IMR-90 (cell line): ENCODE data around the gene CRNN.

ENCODE experiments used
- BHLHE40 ChIP-seq: fragments of 150-350 bp; IDR thresholded peaks from 2 replicates; pipeline ENCODE4 v1.6.1; 2016; ENCODE audit warnings: mild to moderate bottlenecking, low read depth, low read length
- CEBPB ChIP-seq: IDR thresholded peaks from 2 replicates; pipeline ENCODE4 v1.6.1; 2012; ENCODE audit warnings: low read depth, low read length, improper control_type of control experiment
- FOS ChIP-seq: fragments of 150-350 bp; IDR thresholded peaks from 2 replicates; pipeline ENCODE4 v1.6.1; 2016; ENCODE audit warnings: low read depth, low read length
- MAFK ChIP-seq: IDR thresholded peaks from 2 replicates; pipeline ENCODE4 v1.6.1; 2012; ENCODE audit warnings: low read depth, low read length, improper control_type of control experiment
- MXI1 ChIP-seq: IDR thresholded peaks from 2 replicates; pipeline ENCODE4 v1.6.1; 2012; ENCODE audit warnings: low read depth, mild to moderate bottlenecking, low read length, moderate library complexity, borderline replicate concordance
- POLR2A ChIP-seq: IDR thresholded peaks from 2 replicates; pipeline ENCODE4 v1.6.1; 2012; ENCODE audit warnings: mild to moderate bottlenecking, low read depth, low read length
- RAD21 ChIP-seq: IDR thresholded peaks from 2 replicates; pipeline ENCODE4 v1.6.1; 2012; ENCODE audit warnings: low read length, improper control_type of control experiment
- RFX5 ChIP-seq: IDR thresholded peaks from 2 replicates; pipeline ENCODE4 v1.8.0; 2012; ENCODE audit warnings: low read depth, mild to moderate bottlenecking, low read length, moderate library complexity
- SMC3 ChIP-seq: fragments of 150-350 bp; IDR thresholded peaks from 2 replicates; pipeline ENCODE4 v1.6.1; 2016; ENCODE audit warnings: low read depth, mild to moderate bottlenecking, antibody characterized with exemption, low read length, moderate library complexity
- USF2 ChIP-seq: fragments of 150-350 bp; IDR thresholded peaks from 2 replicates; pipeline ENCODE4 v1.6.1; 2017; ENCODE audit warnings: mild to moderate bottlenecking, antibody characterized with exemption, low read length, low read depth
- TF ChIP-seq, protein P1 (sequence below): conservative IDR thresholded peaks from 2 replicates; pipeline ENCODE4 v1.5.1; 2012; ENCODE audit warnings: mild to moderate bottlenecking, low read depth, low read length, improper control_type of control experiment
- TF ChIP-seq, protein P2 (sequence below): fragments of 150-350 bp; IDR thresholded peaks from 2 replicates; pipeline ENCODE4 v1.6.1; 2016; ENCODE audit warnings: low read depth, mild to moderate bottlenecking, low read length, moderate library complexity, borderline replicate concordance

DNA sequence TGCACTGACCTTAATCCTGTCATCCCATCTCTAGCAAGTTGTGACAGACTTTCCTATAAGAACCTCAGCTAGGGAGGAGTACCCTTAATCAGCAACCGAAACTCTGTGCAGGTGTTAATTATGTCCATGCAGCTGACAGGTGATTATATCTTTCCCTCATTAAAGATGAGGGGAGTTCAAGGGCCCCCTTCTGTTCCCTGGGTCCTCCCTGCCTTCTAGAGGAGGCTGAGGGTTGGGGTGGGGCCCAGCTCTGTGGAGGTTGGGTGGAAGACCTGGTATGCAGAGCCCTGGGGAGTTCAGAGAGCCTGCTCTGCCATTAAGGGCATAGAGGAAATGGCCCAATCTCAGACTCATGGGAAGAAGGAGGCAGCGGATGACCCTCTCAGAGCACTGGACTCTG, 35.6 kb upstream of the CRNN start:
- TF ChIP-seq POLR2A (no peak), CEBPB (no peak), FOS (no peak), SMC3 (no peak), USF2 (no peak), BHLHE40 (no peak), RFX5 (no peak), MAFK (no peak), RAD21 (no peak), MXI1 (no peak)
- TF ChIP-seq, protein P1, sequence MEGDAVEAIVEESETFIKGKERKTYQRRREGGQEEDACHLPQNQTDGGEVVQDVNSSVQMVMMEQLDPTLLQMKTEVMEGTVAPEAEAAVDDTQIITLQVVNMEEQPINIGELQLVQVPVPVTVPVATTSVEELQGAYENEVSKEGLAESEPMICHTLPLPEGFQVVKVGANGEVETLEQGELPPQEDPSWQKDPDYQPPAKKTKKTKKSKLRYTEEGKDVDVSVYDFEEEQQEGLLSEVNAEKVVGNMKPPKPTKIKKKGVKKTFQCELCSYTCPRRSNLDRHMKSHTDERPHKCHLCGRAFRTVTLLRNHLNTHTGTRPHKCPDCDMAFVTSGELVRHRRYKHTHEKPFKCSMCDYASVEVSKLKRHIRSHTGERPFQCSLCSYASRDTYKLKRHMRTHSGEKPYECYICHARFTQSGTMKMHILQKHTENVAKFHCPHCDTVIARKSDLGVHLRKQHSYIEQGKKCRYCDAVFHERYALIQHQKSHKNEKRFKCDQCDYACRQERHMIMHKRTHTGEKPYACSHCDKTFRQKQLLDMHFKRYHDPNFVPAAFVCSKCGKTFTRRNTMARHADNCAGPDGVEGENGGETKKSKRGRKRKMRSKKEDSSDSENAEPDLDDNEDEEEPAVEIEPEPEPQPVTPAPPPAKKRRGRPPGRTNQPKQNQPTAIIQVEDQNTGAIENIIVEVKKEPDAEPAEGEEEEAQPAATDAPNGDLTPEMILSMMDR, result no peak
- TF ChIP-seq, protein P2, sequence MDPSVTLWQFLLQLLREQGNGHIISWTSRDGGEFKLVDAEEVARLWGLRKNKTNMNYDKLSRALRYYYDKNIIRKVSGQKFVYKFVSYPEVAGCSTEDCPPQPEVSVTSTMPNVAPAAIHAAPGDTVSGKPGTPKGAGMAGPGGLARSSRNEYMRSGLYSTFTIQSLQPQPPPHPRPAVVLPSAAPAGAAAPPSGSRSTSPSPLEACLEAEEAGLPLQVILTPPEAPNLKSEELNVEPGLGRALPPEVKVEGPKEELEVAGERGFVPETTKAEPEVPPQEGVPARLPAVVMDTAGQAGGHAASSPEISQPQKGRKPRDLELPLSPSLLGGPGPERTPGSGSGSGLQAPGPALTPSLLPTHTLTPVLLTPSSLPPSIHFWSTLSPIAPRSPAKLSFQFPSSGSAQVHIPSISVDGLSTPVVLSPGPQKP, result no peak
